ENCODE results near the gene KDM2B. TPM values are rescaled to one million over a fixed set of nuclear protein-coding genes. Genes with fewer than 3 reads are reported as not detected.

Gene KDM2B
- total RNA-seq, 1 experiment from 2014 or later, result 49.3 TPM

DNA sequence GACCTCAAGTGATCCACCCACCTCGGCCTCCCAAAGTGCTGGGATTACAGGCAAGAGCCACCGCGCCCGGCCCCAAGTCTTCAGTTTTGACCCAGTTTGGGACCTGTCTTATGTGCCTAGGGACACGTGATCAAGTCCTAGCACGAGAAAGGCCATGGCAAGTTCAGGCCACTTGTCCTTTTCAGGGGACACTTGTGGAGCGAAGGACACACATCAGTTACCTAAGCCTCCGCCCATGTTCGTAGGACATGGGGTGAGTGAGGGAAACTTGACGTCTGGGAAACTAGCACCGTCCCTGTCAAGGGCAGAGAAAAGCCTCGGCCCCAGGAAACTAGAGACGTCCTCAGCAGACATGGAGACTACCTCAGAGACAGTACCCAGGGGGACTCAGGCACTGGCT is 60.7 kb downstream of the KDM2B start:
- BruUV-seq (replicated peaks), result no TSS peak
- DNase-seq (ENCODE audit: low spot score), result no peak
- Histone ChIP-seq H3K4me3 (ENCODE audit: low read depth, low read length, poor library complexity, severe bottlenecking) (no peak overlapping the region), H3K36me3 (ENCODE audit: insufficient read depth, low read length, poor library complexity, severe bottlenecking) (peaks cover 9% of the 10 kb centered on the region), H3K27ac (ENCODE audit: low read depth, low read length, poor library complexity, severe bottlenecking) (no peak overlapping the region), H3K9me3 (ENCODE audit: low read depth, low read length, poor library complexity, severe bottlenecking) (no peaks in the 10 kb centered on the region), H3K27me3 (replicated peaks; ENCODE audit: insufficient read depth, low read depth, low read length, poor library complexity) (no peaks in the 10 kb centered on the region), H3K4me1 (ENCODE audit: insufficient read depth, low read length, poor library complexity, severe bottlenecking) (no peaks in the 10 kb centered on the region)
- POLR2A ChIA-PET (ENCODE audit: low non-redundant PET), result no interaction called here
- TF ChIP-seq, protein P1, sequence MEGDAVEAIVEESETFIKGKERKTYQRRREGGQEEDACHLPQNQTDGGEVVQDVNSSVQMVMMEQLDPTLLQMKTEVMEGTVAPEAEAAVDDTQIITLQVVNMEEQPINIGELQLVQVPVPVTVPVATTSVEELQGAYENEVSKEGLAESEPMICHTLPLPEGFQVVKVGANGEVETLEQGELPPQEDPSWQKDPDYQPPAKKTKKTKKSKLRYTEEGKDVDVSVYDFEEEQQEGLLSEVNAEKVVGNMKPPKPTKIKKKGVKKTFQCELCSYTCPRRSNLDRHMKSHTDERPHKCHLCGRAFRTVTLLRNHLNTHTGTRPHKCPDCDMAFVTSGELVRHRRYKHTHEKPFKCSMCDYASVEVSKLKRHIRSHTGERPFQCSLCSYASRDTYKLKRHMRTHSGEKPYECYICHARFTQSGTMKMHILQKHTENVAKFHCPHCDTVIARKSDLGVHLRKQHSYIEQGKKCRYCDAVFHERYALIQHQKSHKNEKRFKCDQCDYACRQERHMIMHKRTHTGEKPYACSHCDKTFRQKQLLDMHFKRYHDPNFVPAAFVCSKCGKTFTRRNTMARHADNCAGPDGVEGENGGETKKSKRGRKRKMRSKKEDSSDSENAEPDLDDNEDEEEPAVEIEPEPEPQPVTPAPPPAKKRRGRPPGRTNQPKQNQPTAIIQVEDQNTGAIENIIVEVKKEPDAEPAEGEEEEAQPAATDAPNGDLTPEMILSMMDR (conservative IDR thresholded peaks at IDR 0.05; ENCODE audit: low read depth, low read length), result no peak
- TF ChIP-seq EZH2 (IDR thresholded peaks at IDR 0.05; ENCODE audit: borderline replicate concordance, low read depth, low read length, poor library complexity, severe bottlenecking), result no peak
- intact Hi-C loops (cut with micrococcal nuclease; ENCODE audit: unreplicated experiment), result no loop called here
- CTCF ChIA-PET, result no interaction called here

DNA sequence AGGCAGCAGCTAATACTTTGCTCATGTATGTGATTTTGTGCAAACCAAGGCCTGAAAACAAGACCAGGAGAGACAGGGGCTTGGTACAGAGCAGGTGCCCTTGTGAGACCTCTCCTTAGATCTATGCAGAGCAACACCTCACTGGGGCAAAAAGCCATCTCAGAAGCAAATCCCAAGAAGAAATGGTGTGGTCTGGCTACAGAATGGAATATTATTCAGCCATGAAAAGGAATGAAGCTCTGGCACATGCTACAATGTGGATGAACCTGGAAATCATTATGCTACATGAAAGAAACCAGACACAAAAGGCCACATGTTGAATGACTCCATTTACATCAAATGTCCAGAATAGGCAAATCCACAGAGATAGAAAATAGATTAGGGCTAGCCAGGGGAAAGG is 61.6 kb downstream of the KDM2B start:
- Histone ChIP-seq H3K27ac (ENCODE audit: low read depth, low read length, poor library complexity, severe bottlenecking) (no peak overlapping the region), H3K36me3 (ENCODE audit: insufficient read depth, low read length, poor library complexity, severe bottlenecking) (peaks cover 9% of the 10 kb centered on the region), H3K9me3 (ENCODE audit: low read depth, low read length, poor library complexity, severe bottlenecking) (no peaks in the 10 kb centered on the region), H3K27me3 (replicated peaks; ENCODE audit: insufficient read depth, low read depth, low read length, poor library complexity) (no peaks in the 10 kb centered on the region), H3K4me3 (ENCODE audit: low read depth, low read length, poor library complexity, severe bottlenecking) (no peak overlapping the region), H3K4me1 (ENCODE audit: insufficient read depth, low read length, poor library complexity, severe bottlenecking) (no peaks in the 10 kb centered on the region)
- no TSS peak for BruUV-seq (replicated peaks)
- intact Hi-C loops (cut with micrococcal nuclease; ENCODE audit: unreplicated experiment), result no loop called here
- TF ChIP-seq, protein P1 (conservative IDR thresholded peaks at IDR 0.05; ENCODE audit: low read depth, low read length), result no peak
- TF ChIP-seq EZH2 (IDR thresholded peaks at IDR 0.05; ENCODE audit: borderline replicate concordance, low read depth, low read length, poor library complexity, severe bottlenecking), result no peak
- ChIA-PET POLR2A (ENCODE audit: low non-redundant PET) (no interaction called here), CTCF (no interaction called here)
- DNase-seq (ENCODE audit: low spot score), result no peak

DNA sequence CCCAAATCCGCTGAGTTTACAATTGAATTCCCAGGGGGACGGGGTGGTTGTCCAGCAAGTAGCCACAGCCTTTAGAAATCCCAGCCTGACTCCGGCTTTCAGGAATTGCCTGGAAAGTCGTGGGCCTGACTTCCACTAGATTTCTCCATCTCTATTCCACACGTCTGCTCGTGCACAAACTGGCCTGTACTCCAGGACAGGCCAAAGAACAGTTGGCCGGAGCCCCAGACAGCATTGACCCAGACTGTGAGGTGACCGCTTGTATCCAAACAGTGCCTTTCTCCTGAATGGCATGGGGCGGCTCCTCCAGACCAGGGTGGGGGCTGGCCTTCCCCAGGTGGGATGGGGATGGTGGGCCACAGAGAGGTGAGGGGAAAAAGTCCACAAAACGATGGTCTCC is 62.2 kb downstream of the KDM2B start:
- no TSS peak for BruUV-seq (replicated peaks)
- POLR2A ChIA-PET (ENCODE audit: low non-redundant PET), result no interaction called here
- H3K4me3 ChIP-seq (ENCODE audit: low read depth, low read length, poor library complexity, severe bottlenecking), result no peak overlapping the region
- intact Hi-C loops (cut with micrococcal nuclease; ENCODE audit: unreplicated experiment), result no loop called here
- CTCF ChIA-PET, result no interaction called here
- no peak for DNase-seq (ENCODE audit: low spot score)
- TF ChIP-seq, protein P1 (conservative IDR thresholded peaks at IDR 0.05; ENCODE audit: low read depth, low read length), result no peak
- no peak for TF ChIP-seq EZH2 (IDR thresholded peaks at IDR 0.05; ENCODE audit: borderline replicate concordance, low read depth, low read length, poor library complexity, severe bottlenecking)
- no peak overlapping the region for H3K27ac ChIP-seq (ENCODE audit: low read depth, low read length, poor library complexity, severe bottlenecking)
- peaks cover 9% of the 10 kb centered on the region for H3K36me3 ChIP-seq (ENCODE audit: insufficient read depth, low read length, poor library complexity, severe bottlenecking)
- no peaks in the 10 kb centered on the region for H3K9me3 ChIP-seq (ENCODE audit: low read depth, low read length, poor library complexity, severe bottlenecking)
- no peaks in the 10 kb centered on the region for H3K27me3 ChIP-seq (replicated peaks; ENCODE audit: insufficient read depth, low read depth, low read length, poor library complexity)
- no peaks in the 10 kb centered on the region for H3K4me1 ChIP-seq (ENCODE audit: insufficient read depth, low read length, poor library complexity, severe bottlenecking)
